Measurements from ENCODE around the gene FGF21. TPM values are rescaled to one million over a fixed set of nuclear protein-coding genes. Genes with fewer than 3 reads are reported as not detected.
A peak's percentile ranks its signal among the peaks of the same experiment; 100 is the strongest.

Gene FGF21
- total RNA-seq, 4 donors from 2014 or later = not detected

DNA sequence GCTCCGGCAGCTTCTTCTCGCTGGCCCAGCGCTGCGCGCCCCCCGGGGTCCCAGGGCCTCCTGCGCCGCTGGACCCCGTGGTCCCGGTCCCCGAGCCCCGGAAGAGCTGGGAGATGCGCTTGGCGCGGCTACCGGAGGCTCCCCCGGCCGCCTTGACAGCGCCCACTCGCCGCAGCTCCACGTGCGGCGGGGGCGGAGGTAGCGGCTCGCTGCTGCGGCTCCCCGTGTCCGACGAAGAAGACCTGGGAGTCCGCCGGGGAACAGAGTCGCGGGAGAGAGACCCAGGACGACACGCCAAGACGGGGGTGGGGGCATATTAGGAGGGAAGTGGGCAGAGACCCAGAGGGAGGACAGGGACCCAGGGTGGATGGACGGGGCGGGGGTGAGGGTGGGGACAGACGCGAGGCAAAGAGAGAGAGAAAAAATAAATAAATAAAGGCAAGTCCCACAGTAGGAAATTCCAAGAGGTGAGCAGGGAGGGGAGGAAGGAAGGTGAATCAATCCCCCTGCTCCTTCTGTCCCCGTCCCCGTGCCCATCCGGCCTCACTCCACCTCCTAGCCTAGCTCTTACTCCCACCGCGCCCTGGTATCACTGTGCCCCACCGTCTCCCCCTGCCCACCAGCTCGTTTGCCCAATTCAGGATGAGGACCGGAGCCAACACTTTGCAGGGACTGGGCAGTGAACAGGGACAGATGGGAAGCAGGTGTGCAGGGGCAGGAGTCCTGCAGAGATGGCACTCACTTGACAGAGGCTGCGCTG, 15.7 kb upstream of the FGF21 start:
- no peak for DNase-seq (ENCODE audit: low spot score in 2 of 2)
- Histone ChIP-seq H3K27me3 (peaks cover 0 to 5% of the 10 kb centered on the region in 2 donors), H3K4me1 (peaks cover 0 to 36% (median 18%) of the 10 kb centered on the region in 4 donors), H3K36me3 (peaks cover 0 to 6% (median 0%) of the 10 kb centered on the region in 3 donors), H3K4me3 (peak overlapping the region; percentile 44 to 63 (median 54)), H3K9me3 (no peaks in the 10 kb centered on the region), H3K27ac (peak overlapping the region; percentile 50 to 87 (median 74))
- 18 to 28% methylated on average over 33 to 49 of the region's 51 CpGs for WGBS, 2 donors
- TF ChIP-seq EP300 (IDR thresholded peaks at IDR 0.05) (no peak), CTCF (IDR thresholded peaks at IDR 0.05) (no peak), POLR2A (IDR thresholded peaks at IDR 0.05) (no peak)

DNA sequence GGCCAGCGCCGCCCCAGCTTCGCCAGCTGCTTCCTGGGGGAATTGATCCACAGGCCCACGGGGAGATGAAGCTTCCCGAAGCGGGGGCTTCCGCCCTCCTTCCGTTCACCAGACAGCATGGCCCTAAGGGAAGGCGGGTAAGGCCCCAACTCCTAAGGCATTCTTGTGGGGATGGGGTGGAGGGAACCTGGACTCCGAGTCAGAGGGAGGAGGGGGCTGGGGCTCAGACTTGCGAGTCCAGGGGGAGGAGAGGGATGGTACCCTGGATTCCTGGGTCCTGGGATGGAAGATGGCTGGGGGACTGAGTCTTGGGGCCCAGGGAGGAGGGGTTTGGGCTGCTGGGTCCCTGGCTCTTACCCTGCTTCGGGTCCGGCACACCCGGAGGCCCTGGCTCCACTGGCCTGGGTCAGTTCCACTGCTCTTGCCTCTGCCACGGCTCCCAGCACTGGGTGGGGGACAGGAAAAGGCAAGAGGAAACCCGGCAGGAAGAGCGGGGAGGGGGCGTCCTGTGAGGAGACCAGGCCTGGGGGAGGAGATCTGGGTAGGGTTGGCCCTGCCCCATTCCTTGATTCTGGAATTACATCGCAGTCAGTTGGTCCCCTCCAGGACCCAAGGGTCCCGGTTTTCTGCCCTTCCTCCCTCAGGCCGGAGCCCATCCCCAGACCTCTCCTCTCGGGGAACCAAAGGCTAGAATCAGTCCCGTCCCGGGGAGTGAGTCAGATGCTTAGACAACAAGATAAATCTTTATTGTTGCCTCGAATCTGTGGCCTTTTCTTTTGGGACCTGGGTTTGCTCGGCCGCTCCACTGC, 15.0 kb upstream of the FGF21 start, which contains the start of gene RASIP1:
RASIP1 (minus strand) TSS at position 447 of the 809 bp plus-strand sequence; CDS start at position 119, 328 bp downstream.
- peak within 1 kb of the TSS; percentile 50 to 87 (median 74) for H3K27ac ChIP-seq
- WGBS, 2 donors = 48 to 73% methylated on average over 26 to 27 of the region's 27 CpGs
- DNase-seq (ENCODE audit: low spot score in 2 of 2) = no peak
- no peaks in the 10 kb centered on the region for H3K27me3 ChIP-seq
- TF ChIP-seq EP300 (IDR thresholded peaks at IDR 0.05) = peak in 1 of 2 donors; percentile 22
- TF ChIP-seq POLR2A (IDR thresholded peaks at IDR 0.05) = no peak
- H3K4me3 ChIP-seq = peak within 1 kb of the TSS; percentile 44 to 63 (median 54)
- no peaks in the 10 kb centered on the region for H3K9me3 ChIP-seq
- peaks cover 0 to 36% (median 18%) of the 10 kb centered on the region in 4 donors for H3K4me1 ChIP-seq
- H3K36me3 ChIP-seq = peaks cover 0 to under 1% (median 0%) of the 10 kb centered on the region in 3 donors

DNA sequence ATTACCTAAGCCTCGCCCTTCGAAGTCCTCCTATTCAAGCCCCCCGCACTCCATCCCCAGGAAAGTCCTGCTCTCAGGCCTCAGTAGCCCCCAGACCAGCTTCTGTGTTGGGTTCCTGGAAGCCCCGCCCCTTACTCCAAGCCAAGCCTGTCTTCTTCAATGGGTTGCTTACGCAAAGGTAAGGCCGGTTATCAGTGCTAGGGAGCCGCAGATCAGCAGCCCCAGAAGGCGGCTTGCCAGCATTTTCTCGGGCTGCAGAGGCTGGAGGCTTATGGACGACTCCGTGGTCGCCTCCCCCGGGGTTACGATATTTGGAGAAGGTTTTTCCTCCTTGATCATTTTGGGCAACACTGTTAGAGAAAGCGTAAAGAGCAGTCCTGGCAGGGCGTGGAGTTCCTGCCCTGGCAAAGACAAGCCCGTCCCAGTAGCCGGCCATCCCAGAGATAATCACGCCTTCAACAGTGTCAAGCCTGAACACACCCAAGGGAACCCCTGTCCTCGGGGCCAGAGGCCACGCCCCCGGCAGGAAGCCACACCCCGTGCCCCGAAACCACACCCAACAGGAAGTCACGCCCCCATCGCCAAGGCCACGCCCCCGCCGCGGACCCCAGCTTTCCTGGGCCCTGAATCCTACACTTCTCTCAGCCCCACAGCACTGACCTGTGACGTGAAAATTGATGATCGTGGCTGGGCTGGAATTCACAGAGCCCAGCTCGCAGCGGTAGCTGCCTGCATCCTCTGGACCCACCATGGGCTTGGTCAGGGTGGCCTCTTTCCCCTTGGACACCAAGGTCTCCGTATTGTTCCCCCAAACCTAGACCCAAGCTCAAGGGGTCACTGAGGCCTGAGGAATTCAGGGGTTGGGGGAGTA, 14.0 kb upstream of the FGF21 start:
- 55 to 60% methylated on average over 19 to 31 of the region's 35 CpGs for WGBS, 2 donors
- no peak for DNase-seq (ENCODE audit: low spot score in 2 of 2)
- Histone ChIP-seq H3K4me3 (peak overlapping the region in 1 of 4 donors; percentile 1), H3K4me1 (peaks cover 0 to 36% (median 18%) of the 10 kb centered on the region in 4 donors), H3K27ac (peak overlapping the region in 2 of 4 donors; percentile 67 to 87), H3K27me3 (peaks cover 0 to 10% of the 10 kb centered on the region in 2 donors), H3K9me3 (no peaks in the 10 kb centered on the region), H3K36me3 (no peaks in the 10 kb centered on the region)
- TF ChIP-seq EP300 (IDR thresholded peaks at IDR 0.05) (no peak), POLR2A (IDR thresholded peaks at IDR 0.05) (no peak), CTCF (IDR thresholded peaks at IDR 0.05) (no peak)

- H3K9me3 ChIP-seq = no peaks in the 10 kb centered on the region
- no peak for DNase-seq (ENCODE audit: low spot score in 2 of 2)
- H3K27ac ChIP-seq = peak overlapping the region in 2 of 4 donors; percentile 17 to 87
- H3K36me3 ChIP-seq = no peaks in the 10 kb centered on the region
- WGBS, 2 donors = 88 to 93% methylated on average over 11 of the region's 11 CpGs
- H3K4me3 ChIP-seq = no peak overlapping the region
- H3K27me3 ChIP-seq = peaks cover 0 to 11% of the 10 kb centered on the region in 2 donors
- H3K4me1 ChIP-seq = peaks cover 0 to 43% (median 18%) of the 10 kb centered on the region in 4 donors
- no peak for TF ChIP-seq POLR2A (IDR thresholded peaks at IDR 0.05)
- no peak for TF ChIP-seq EP300 (IDR thresholded peaks at IDR 0.05)
- no peak for TF ChIP-seq CTCF (IDR thresholded peaks at IDR 0.05)
These were observed 13.2 kb upstream of the FGF21 start for GRCh38 chr19:48742096-48742495.
